Measurements from ENCODE around the gene HOOK1. TPM values are rescaled to one million over a fixed set of nuclear protein-coding genes. Genes with fewer than 3 reads are reported as not detected.

Gene HOOK1
- total RNA-seq, 1 experiment from 2014 or later: 42.0 TPM

GRCh38 chr1:59908084-59908483 lies 93.3 kb downstream of the HOOK1 start:
- Mint-ChIP-seq H3K27me3 (ENCODE audit: low read depth) (no peaks in the 10 kb centered on the region), H3K4me3 (no peak overlapping the region), H3K4me1 (peaks cover 7 to 10% of the 10 kb centered on the region in 2 experiments), H3K36me3 (ENCODE audit: insufficient read depth in 1 of 3, low read depth in 3 of 3) (no peaks in the 10 kb centered on the region), H3K9me3 (no peaks in the 10 kb centered on the region), H3K27ac (no peak overlapping the region)
- Histone ChIP-seq H4K5ac (ENCODE audit: insufficient read length, low read depth, low read length) (no peak overlapping the region), H3K27me3 (ENCODE audit: insufficient read depth, low read length) (no peaks in the 10 kb centered on the region), H2AFZ (ENCODE audit: low read length) (no peak overlapping the region), H2BK12ac (ENCODE audit: insufficient read length, low read depth, low read length) (no peak overlapping the region), H3K79me1 (ENCODE audit: insufficient read depth, low read depth, low read length, poor library complexity, severe bottlenecking) (no peaks in the 10 kb centered on the region), H3K23ac (ENCODE audit: insufficient read length, low read depth, low read length) (no peak overlapping the region), H3K9me3 (ENCODE audit: control insufficient read depth, low read depth, low read length) (no peaks in the 10 kb centered on the region), H3K4me2 (ENCODE audit: insufficient read depth, insufficient read length, low read length) (no peak overlapping the region), H3T11ph (ENCODE audit: low read length) (no peak overlapping the region), H4K8ac (replicated peaks; ENCODE audit: insufficient read length, low read depth, low read length) (no peak overlapping the region), H2BK5ac (ENCODE audit: insufficient read length, low read length) (no peak overlapping the region), H3K9ac (ENCODE audit: extremely low read depth, insufficient read length, low read length) (no peak overlapping the region), H3K56ac (ENCODE audit: insufficient read length, low read depth, low read length) (no peak overlapping the region), H3K27ac (ENCODE audit: insufficient read length, low read depth, low read length) (no peak overlapping the region), H3K18ac (ENCODE audit: insufficient read length, low read depth, low read length) (no peak overlapping the region), H3K4me1 (ENCODE audit: insufficient read depth, low read length) (no peaks in the 10 kb centered on the region), H4K20me1 (ENCODE audit: control insufficient read depth, insufficient read depth, insufficient read length) (no peaks in the 10 kb centered on the region), H2BK20ac (ENCODE audit: low read depth, low read length, poor library complexity, severe bottlenecking) (no peak overlapping the region), H3K4ac (ENCODE audit: low read depth, low read length) (no peak overlapping the region), H4K91ac (ENCODE audit: insufficient read length, low read depth, low read length) (no peak overlapping the region), H3K23me2 (ENCODE audit: insufficient read length, low read depth, low read length, poor library complexity, severe bottlenecking) (no peaks in the 10 kb centered on the region), H2BK15ac (ENCODE audit: low read depth, low read length) (no peak overlapping the region), H3K14ac (ENCODE audit: insufficient read depth, low read length) (no peak overlapping the region), H2AK5ac (ENCODE audit: insufficient read length, low read length) (no peak overlapping the region), H3K79me2 (ENCODE audit: insufficient read depth, low read length) (no peaks in the 10 kb centered on the region), H2BK120ac (ENCODE audit: low read depth, low read length, poor library complexity, severe bottlenecking) (no peak overlapping the region)
- no CpG with 5 or more reads among the region's 2 CpGs for WGBS (ENCODE audit: extremely low coverage, insufficient read length, low lambda C conversion rate)
- TF ChIP-seq CTCF (conservative IDR thresholded peaks at IDR 0.05): no peak
- DNase-seq: no peak

All from H9 (cell line).